EH (cell line): ENCODE results near the gene PSMG4.
A peak's percentile ranks its signal among the peaks of the same experiment; 100 is the strongest.

ENCODE experiments used
- DNase-seq: peaks from one replicate; pipeline ENCODE4 v3.0.0-alpha.2; 2015; ENCODE audit warnings: low read depth

PSMG4 gene, protein sequence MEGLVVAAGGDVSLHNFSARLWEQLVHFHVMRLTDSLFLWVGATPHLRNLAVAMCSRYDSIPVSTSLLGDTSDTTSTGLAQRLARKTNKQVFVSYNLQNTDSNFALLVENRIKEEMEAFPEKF

DNA sequence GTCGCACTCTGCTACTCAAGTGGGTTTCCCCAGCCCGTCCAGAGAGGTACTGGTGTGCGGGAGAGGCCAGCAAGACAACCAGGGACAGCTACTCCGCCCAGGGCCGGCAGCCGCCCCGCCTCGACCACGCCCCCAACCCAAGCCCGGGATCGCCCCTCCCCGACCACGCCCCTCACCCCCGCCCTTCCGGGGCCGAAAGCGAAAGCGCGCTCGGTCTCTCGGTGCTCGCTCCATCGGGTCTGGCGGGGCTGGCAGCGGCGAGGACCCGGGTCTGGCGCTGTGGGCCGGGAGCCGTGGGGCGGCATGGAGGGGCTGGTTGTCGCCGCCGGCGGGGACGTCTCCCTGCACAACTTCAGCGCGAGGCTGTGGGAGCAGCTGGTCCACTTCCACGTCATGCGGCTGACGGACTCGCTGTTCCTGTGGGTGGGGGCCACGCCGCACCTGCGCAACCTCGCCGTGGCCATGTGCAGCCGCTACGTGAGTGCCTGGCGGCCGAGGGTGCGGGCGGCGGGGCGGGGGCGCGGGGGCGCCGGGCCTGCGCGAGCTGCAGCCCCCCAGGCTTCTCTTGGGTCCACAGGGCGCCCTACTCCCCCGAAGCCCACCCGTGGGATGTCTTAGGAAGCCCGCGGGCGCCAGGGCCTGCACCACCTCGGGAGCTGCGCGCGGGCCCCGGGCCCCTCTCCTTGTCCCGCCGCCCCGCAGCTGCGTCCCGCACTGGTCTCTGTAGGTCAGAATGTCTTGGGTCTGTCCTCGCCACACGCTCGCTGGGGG, at the start of gene PSMG4:
Gene PSMG4 (plus strand): TSS at position 228 of the 771 bp plus-strand sequence. CDS start 76 bp downstream, at position 304.
- peak; percentile 89 for DNase-seq

DNA sequence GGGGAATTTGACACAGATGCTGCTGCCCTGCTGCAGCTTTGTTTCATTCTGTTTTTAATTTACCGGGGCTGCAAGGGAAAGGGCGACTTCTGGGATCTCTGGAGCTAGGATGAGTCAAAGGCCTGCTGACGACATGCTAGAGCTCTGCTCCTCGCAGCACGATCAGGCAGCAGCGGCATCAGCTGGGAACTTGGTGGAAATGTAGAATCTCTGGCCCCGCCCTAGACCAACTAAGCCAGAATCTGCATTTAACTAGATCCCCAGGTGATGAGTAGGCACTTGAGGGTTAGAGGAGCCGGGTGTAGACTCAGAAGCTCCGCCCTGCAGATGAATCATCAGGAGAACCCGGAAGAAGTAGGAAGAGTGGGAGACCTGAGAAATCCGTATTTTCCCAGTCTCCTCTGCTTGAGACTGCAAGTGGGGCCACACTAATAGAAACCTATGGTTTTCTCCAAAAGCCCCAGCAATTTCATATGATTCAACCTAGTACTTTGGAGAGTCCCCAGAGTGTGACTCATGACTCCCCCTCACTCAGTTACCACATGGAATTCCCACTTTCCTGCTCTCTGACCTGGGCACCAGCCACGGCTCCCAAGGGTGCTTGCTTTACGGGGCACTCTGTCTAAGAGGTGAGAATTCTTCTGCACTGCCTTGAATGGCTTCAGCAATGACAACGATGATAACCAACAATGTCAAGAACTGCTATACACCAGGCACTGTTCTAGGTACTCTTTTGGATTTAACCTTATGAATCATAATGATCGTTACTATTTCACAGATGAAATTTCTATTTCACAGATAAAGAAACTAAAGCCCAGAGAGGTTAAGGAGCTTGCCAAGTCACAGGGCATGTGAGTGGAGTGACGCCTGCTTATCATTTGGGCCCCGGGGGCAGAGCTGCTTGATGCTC, 49.4 kb upstream of the PSMG4 start:
- peak; percentile 99 for DNase-seq

DNA sequence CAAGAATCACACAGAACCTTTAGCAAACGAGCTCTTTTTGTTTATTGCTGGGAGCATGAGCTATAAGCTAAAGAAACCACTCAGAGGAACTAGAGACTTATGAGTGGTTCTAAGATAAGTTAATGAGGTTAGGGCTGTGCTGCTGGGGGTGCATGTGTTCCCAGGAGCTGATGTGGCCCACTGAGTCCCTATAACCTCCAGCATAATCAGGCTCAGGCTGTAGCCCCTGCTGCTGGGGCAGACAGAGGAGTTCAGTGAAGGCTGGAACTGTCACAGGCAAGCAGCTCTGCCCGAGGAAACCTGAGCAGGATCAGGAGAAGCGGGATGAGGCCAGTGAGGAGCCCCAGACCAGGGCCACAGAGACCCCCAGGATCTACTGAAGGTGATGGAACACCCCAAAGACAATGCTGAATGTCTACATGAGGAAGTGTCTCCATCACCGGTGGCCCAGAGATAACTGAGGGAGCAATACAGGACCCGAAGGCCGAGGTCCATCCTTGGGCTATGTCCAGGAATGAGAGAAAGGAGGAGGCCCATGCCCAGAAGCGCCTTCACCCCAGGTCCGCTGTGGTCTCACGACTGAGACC, 48.6 kb upstream of the PSMG4 start:
- no peak for DNase-seq

DNA sequence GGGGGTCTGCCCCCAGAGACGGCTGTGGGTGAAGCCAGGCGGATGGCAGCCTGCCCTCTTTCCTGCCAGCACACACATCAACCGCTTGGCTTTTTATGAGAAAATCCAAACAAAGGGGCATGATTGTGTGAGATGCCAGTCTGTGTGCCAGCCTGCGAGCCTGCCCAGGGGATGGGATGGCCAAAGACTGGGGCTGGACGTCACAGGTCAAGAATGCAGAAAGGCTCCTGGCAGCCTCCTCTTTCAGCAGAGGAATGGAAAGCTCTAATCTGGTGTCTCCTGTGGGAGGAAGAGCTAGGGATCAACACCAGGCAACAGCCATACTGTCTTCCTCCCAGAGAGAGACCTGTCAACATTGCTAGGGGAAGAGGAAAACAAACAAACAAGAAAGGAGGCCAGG, 47.1 kb upstream of the PSMG4 start:
- peak; percentile 24 for DNase-seq

DNA sequence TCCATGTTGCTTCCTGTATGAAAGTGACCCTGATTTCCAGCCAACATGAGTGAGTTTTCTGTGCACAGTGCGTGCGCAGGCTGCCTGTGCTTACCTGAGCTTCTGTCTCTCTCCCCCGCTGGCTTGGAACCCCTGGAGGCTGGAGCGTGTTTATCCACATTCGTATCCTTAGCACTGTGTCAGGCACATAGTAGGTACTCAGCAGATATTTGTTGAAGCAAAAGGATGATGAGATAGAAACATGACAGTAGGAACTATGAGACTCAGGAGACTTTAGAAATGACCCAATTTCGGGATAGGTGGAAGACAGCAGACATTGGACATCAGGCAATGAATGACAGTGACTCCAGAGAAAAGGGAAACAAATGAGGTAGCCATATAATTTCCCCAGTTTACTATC, 46.5 kb upstream of the PSMG4 start:
- DNase-seq: no peak

DNA sequence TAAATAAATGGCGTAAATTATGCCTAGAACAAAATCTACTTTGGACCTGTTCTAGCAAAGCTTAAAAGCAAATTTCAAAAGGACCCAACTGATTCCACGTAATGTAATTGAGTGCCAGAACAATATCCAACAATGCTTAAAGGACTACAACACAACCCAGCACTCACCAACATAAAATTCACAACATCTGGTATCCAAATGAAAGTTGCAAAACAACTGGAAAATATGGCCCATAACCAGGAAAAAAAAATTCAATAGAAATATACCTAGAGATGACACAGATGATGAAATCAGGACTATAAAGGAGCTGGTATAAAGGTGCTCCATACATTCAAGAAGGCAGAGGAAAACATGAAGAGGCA, 45.4 kb upstream of the PSMG4 start:
- no peak for DNase-seq

DNA sequence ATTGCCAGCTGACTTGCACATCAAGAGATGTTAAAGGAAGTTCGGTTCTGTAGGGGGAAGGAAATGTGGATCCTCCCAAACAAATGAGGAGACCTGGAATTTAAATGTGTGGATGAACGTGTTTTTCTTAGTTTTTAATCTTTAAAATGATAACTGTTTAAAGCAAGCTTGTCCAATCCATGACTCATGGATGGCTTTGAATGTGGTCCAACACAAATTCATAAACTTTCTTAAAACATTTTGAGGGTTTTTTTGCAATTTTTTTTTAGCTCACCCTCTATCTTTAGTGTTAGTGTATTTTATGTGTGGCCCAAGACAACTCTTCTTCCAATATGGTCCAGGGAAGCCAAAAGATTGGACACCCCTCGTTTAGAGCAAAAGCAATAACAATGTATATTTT, 43.8 kb upstream of the PSMG4 start:
- peak; percentile 73 for DNase-seq

DNA sequence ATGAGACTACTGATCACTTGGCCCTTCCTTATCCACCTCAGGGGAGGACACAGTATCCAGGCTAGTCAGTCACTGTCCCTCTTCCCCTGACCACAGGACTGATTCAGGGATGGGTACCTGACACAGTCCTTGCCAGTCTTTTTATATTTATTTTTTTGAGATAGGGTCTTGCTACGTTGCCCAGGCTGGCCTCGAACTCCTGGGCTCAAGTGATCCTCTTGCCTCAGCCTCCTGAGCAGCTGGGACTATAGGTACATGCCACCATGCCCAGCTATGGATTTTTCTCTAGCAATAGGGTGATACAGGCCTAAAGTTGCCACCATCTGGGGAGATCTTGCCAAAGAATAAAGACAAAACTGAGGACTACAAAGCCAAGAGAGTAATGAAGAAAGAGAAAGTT, 41.5 kb upstream of the PSMG4 start:
- no peak for DNase-seq

DNA sequence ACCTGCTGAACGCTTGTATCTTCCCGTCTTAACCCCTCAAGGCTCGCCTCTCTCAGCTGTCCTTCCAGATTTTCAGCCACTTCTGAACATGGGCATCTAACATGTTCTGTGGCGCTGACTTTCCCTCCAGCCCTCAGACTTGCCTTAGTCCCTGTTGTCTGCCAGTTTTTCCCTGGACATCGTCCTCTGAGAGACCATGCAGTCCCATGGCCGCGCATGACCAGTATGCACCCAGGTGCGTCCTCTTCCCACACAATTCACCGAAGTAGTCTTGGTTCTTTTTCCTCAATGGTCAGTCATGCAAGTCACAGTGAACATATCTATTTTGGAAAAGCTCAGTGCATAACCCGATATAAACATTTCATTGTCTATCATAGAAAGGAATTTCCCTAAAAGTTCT, 40.5 kb upstream of the PSMG4 start:
- DNase-seq: no peak

DNA sequence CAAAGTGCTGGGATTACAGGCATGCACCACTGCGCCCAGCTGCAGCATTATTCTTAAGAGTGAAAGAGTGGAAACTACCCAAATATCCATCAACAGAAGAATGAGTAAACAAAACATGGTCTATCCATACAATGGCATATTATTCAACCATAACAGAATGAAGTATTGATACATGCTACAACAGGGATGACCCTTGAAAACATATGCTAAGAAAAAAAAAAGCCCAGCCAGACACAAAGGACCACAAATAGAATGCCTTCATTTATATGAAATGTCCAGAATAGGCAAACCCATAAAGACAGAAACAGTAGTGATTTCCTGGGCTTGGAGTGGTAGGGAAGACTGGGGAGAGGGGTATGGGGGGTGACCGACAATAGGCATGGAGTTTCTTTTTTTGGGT, 38.4 kb upstream of the PSMG4 start:
- no peak for DNase-seq

DNA sequence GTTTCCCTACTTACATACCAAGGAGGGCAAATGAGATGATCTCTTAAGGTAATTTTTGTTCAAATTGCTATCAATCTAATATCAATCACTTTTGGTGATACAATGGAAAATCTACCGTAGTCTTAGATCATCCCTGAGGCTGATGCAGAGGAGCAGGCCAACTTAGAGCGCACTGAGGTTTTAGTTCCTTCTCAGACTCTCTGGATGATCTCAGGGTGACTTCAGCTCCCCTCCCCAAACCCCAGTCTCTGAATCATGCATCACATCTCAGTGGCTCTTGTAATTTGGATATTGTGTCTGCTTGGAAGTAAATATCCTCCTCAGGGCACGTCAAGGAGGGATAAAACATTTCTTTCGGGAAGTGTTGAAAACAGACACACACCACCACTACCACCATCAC, 37.2 kb upstream of the PSMG4 start:
- DNase-seq: no peak

DNA sequence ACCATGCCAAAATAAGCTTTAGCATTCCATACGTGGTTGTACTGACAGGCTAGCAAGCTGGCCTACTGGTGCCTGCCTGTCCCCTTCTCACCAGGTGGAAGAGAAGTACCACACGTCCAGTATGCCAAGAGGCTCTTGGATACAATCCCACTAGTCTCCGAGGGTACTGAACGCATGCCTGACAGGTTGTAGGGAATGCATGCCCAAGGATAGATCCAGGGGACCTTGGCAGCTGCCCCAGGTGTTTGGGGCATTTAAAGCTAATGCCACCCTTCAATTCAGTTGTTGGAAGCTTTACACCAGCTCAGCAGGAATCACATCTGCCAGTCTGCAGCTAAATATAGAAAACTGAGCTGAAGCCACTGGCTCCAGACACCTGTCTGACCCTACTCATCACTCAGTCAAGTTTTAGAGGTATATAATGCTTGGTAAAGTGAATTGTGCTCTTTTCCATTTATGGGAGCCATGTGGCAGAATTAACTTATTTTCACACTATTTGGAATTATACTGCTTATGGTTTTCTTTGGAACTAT, 36.2 kb upstream of the PSMG4 start:
- no peak for DNase-seq

DNA sequence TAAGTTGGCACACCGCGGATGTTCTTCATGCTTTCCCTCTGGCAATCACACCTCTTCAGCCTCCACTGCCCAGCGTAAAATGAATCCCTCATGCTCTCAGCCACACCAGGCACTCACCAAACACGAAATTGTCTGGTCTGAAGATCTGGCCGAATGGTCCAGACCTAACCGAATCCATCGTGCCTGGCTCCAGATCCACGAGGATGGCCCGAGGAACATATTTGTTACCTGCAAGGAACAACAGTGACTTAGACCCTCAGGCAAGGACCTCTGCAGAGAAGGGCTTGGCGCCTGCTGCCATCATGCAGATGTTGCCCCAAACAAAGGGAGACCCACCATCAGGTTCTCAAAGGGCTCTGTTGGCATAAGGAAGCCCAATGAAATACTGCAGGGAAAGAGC, 32.7 kb upstream of the PSMG4 start:
- DNase-seq: no peak

DNA sequence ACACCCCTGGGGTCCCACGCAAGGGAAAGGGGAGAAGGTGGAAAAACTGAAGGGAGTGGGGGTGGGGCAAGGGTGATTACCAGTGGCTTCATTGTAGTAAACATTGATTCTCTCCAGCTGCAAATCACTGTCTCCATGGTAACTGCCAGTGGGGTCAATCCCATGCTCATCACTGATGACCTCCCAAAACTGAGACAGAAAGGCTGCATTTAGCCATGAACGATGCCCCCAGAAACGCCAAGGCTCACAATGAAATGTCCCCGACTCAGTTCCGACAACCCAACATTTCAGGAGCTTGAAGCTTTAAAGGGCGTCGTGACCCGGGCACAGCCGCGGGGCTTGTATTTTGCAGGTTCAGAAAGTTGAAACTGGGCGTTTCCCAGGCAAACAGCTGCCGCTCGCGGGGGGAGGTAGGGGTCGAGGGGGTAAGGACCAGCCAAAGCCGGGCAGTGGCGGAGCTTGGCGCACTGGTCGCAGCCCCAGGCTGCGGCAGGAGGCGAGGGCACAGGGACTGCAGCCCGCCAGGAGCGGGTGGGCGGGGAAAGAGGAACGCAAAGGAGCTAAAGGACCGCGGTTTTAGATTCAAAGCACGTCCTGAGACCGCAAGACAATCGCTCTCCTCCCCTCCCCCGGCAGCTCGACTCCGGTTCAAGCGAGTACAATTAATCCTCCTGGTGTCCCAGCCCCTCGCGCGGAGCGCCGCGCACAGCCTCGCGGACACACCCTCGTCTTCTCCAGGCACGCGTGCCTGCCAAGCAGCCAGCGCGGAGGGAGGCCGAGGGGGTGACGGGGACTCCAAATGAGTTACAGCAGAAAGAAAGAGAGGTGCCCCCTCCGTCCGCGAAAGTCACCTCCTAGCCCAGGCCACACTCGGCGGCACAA, 32.0 kb upstream of the PSMG4 start:
- peak; percentile 50 for DNase-seq

DNA sequence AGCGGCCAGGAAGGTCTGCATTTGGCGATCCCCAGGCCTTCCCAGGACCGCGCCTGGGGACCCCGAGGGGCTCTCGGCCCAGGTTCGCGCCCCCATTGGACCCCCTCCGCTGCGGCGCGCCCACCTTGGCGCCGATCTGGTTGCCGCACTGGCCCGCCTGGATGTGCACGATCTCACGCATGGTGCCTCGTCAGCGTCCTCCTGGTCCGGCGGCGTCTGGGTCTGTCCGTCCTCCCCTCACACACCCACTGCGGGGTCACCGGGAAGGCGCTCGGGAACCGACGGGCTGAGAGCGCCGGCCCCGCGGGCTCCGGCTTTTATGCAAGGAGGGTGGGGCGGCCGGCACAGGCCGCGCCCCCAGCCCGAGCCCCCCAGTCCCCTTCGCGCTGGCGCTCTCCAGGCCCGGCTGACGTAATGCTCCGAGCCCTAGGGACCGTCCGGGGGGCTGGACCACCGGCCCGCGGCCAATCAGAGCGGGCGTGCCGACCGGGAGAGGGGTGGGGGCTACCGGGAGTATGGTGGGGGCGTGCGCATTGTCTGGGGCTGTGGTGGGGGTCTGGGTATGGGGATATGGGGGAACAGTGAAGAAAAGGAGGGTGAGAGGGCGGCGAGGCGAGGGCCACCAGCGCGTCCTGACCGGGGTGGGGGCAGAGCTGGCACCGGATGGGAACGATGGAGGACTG, 31.2 kb upstream of the PSMG4 start, which contains the start of gene TUBB2B:
Gene TUBB2B (minus strand): TSS at position 291 of the 683 bp plus-strand sequence. CDS start 110 bp downstream, at position 181.
- DNase-seq: peak; percentile 24

DNA sequence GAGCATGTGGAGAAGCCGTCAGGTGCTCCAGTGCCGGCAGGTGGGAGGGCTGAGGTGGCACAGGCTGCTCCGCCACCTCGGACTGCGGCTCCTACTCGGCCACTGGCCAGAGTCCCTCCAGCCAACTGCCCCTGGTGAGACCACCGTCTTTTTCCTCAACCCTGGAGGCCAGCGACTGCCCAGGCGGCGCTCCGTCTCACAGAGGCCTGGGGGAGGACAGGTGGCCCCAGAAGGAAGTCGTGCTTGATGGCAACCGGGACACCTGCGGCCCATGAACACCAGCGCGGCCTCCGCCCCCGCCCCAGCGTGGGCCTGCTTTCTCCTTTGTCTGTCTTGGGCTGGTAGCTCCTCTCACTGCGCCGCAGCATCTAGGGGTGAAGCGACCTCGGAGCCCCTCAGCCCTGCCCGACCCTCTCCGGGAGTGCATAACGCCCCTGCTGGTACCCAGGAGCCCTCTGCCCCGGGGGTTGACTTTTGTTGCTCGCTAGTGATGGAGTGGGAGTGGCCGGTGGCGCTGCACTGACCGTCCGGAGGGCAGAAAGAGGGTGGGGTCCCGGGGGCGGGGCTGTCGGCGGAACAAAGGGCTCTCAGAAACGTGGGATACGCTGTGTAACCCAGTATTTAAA, 30.6 kb upstream of the PSMG4 start:
- no peak for DNase-seq

DNA sequence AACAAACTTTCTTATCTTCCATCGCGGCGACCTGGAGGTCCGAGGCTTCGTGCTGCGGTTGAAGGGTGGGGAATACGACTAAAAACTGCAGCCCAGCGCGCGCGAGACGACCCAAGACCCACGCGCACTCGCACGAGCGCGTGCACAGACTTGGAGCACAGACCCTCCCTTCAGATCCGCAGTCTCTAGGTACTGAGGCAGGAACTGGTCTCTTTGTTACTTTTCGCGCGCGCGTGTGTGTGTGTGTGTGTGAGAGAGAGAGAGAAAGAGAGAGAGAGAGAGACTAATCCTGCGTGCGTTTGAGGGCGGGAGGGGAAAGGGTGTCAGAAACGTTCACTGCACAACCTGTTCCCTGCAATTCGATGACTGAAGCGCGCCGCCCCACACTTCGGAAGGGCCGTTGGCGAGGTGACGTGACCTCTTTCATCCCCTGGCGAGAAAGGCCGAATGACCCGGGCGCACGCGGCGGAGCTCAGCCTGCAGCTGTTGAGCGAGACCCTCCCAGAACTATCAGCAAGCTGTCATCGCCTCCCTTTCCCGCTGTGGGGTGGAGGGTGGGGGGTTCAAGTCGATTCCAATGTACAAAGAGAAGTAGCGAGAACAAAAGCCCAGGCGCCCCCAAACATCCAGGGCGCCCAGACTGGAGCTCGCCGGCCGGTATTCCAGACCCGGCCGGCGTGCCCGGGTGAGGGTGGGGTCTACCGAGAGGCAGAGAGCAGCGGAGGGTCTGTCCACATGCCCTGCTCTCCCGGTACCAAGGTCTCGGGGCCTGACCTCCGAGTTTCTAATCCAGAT, 29.8 kb upstream of the PSMG4 start:
- no peak for DNase-seq

DNA sequence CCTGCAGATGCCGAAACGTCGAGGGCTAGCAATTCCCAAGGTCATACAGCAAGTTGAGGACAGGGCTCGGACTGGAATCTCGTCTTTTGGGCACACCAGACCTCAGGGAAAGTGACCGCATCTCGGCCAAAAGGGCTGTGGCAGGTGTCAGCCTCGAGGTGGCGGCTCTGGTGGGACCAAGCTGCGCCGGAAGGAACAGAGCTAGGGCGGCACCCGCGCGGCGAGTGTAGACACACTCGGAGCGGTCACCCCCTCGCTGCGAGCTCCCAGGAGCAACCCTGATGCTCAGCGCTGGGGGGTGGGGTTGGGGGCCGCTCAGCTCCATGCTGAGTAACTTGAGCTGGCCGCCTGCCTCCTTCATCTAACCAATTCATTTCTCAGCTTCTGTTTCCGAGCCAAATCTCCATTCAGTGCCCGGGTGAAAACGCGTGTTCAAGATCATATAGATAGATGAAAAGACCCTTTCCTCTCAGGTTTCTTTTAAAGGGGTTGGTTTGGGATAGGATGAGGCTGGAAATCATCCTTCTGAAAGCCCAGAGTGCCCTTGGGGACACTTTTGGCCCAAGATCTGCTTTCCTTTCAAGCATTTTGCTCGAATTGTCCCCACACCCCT, 29.1 kb upstream of the PSMG4 start:
- DNase-seq: no peak
